ENCODE measurements around the gene SH3GL1.

DNA sequence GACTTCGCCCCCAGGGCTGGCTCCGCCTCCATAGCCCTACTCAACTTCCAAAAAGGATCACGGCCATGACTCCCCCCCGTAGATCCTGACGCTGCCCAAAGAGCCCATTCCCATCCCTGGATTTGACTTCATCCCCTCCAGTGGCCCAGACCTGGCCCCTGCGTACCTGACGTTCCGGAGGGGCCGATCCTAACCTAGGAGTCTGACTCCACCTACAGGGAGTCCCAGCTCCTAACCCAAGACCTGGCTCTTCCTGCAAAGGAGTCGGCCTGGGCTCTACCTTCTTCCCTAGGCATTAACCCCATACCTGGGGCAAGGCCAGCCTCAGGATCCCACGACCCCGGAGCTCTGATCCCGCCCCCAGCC is 72.5 kb downstream of the SH3GL1 start:
- TF ChIP-seq CTCF (IDR thresholded peaks at IDR 0.05) (no peak), POLR2A (IDR thresholded peaks at IDR 0.05) (no peak), POLR2AphosphoS5 (IDR thresholded peaks at IDR 0.05) (no peak)

All from prostate gland (tissue), 2 donors.